ENCODE results near the gene NXPH3.

DNA sequence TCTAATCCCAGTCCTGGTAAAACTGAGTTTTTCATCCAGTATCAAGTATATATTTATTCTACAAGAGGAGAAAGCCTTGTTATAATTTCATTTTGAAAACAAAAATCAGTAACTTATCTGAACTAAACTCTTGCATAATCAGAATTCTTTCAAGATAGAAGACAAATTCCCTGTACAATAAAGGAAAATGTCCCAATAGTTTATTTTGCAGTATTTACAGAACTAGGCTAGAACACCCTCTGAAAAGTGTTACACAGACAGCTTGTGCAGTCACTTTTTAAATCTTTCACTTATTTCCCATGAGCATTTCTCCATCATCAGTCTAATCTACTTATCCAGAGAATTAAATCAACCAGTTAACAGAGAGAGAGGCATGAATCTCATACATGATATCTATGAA, 53.8 kb downstream of the NXPH3 start:
- TF ChIP-seq, protein P1, sequence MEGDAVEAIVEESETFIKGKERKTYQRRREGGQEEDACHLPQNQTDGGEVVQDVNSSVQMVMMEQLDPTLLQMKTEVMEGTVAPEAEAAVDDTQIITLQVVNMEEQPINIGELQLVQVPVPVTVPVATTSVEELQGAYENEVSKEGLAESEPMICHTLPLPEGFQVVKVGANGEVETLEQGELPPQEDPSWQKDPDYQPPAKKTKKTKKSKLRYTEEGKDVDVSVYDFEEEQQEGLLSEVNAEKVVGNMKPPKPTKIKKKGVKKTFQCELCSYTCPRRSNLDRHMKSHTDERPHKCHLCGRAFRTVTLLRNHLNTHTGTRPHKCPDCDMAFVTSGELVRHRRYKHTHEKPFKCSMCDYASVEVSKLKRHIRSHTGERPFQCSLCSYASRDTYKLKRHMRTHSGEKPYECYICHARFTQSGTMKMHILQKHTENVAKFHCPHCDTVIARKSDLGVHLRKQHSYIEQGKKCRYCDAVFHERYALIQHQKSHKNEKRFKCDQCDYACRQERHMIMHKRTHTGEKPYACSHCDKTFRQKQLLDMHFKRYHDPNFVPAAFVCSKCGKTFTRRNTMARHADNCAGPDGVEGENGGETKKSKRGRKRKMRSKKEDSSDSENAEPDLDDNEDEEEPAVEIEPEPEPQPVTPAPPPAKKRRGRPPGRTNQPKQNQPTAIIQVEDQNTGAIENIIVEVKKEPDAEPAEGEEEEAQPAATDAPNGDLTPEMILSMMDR (IDR thresholded peaks at IDR 0.05; ENCODE audit: extremely low read depth in 1 of 2, insufficient read depth in 1 of 2, low read depth in 1 of 2, low read length in 2 of 2) = no peak
- no peak for TF ChIP-seq POLR2A (IDR thresholded peaks at IDR 0.05; ENCODE audit: low read depth, low read length)
- no peak for TF ChIP-seq POLR2AphosphoS5 (IDR thresholded peaks at IDR 0.05; ENCODE audit: insufficient read depth, low read depth, low read length)
- TF ChIP-seq, protein P2, sequence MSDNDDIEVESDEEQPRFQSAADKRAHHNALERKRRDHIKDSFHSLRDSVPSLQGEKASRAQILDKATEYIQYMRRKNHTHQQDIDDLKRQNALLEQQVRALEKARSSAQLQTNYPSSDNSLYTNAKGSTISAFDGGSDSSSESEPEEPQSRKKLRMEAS (IDR thresholded peaks at IDR 0.05; ENCODE audit: insufficient read depth, insufficient read length) = no peak
- no peak for TF ChIP-seq EZH2 (IDR thresholded peaks at IDR 0.05; ENCODE audit: borderline replicate concordance, low read depth, low read length, severe bottlenecking)

Data from endothelial cell of umbilical vein (primary cell).